B cell (primary cell): ENCODE results near the gene ROR2. TPM values are rescaled to one million over a fixed set of nuclear protein-coding genes. Genes with fewer than 3 reads are reported as not detected.

Source experiments
- ATAC-seq: fragments of 200-7000 bp; cut with Tn5 transposase; one replicate; pipeline ENCODE4 v1.10.0; 2021; ENCODE audit warnings: low read depth, mild to moderate bottlenecking, moderate number of reproducible peaks, moderate library complexity
- CTCF ChIA-PET: fragments of 350-600 bp; sonication (Branson Sonifier 250); formaldehyde crosslinking; loops from one replicate; lab custom pipeline; 2021; ENCODE audit warnings: antibody characterized with exemption, inconsistent platforms; lab: Charles Lee
- POLR2A ChIA-PET: fragments of 350-600 bp; sonication (Branson Sonifier 250); formaldehyde crosslinking; loops from one replicate; lab custom pipeline; 2021; ENCODE audit warnings: antibody characterized with exemption; lab: Charles Lee
- DNase-seq: peaks from one replicate; pipeline ENCODE4 v3.0.0; 2013
- H2AFZ ChIP-seq: 2 replicates; pipeline ENCODE4 v1.6.1; 2012; ENCODE audit warnings: mild to moderate bottlenecking, low read depth, low read length; ENCODE audit not compliant: insufficient read depth, poor library complexity, severe bottlenecking
- H3K27ac ChIP-seq, 2 donors: 1 replicate in 1 of 2; 2 replicates in 1 of 2; pipeline ENCODE4 v1.5.1; 2012 to 2013; ENCODE audit warnings: low read length in 2 of 2, mild to moderate bottlenecking in 2 of 2, moderate library complexity in 1 of 2
- H3K27me3 ChIP-seq, 4 experiments: fragments of 200-600 bp in 1 of 4; sonication (generic) in 1 of 4; replicated peaks in 1 of 4; 1 replicate in 2 of 4; 2 replicates in 2 of 4; pipeline versions ENCODE4 v1.6.1 to v1.7.0; 2013 to 2016; ENCODE audit warnings: low read length in 3 of 4, mild to moderate bottlenecking in 2 of 4, mixed read lengths in 1 of 4, moderate library complexity in 1 of 4; ENCODE audit not compliant: insufficient read depth in 4 of 4, control insufficient read depth in 3 of 4; ENCODE audit errors: control extremely low read depth in 1 of 4
- H3K36me3 ChIP-seq, 2 experiments: replicated peaks in 1 of 2; 1 replicate in 1 of 2; 2 replicates in 1 of 2; pipeline versions ENCODE4 v1.6.1 to v1.7.1; 2013; ENCODE audit warnings: low read length in 1 of 2; ENCODE audit not compliant: insufficient read depth in 2 of 2, control insufficient read depth in 1 of 2; ENCODE audit errors: control extremely low read depth in 1 of 2, extremely low read depth in 1 of 2
- H3K4me1 ChIP-seq, 2 donors: fragments of 200-600 bp in 1 of 2; sonication (generic) in 1 of 2; 1 replicate in 1 of 2; 2 replicates in 1 of 2; pipeline versions ENCODE4 v1.5.1 to v1.6.1; 2013 to 2017; ENCODE audit warnings: low read length in 2 of 2; ENCODE audit not compliant: control insufficient read depth in 2 of 2, insufficient read depth in 2 of 2
- H3K4me2 ChIP-seq: replicated peaks from 2 replicates; pipeline ENCODE3; 2012; ENCODE audit warnings: mild to moderate bottlenecking, low read depth, low read length; ENCODE audit not compliant: poor library complexity, severe bottlenecking
- H3K4me3 ChIP-seq, 5 experiments: fragments of 200-600 bp in 1 of 5; sonication (generic) in 1 of 5; 1 replicate in 3 of 5; 2 replicates in 2 of 5; pipeline versions ENCODE4 v1.5.1 to v1.7.0; 2011 to 2016; ENCODE audit warnings: low read length in 4 of 5, mild to moderate bottlenecking in 4 of 5, low read depth in 2 of 5, control low read depth in 1 of 5, moderate library complexity in 1 of 5; ENCODE audit not compliant: insufficient read depth in 1 of 5; ENCODE audit errors: control extremely low read depth in 1 of 5, extremely low read depth in 1 of 5
- H3K79me2 ChIP-seq: fragments of 200-600 bp; sonication (generic); one replicate; pipeline ENCODE4 v1.6.0; 2016; ENCODE audit warnings: low read length; ENCODE audit not compliant: control insufficient read depth, insufficient read depth
- H3K9ac ChIP-seq: fragments of 200-600 bp; sonication (generic); 2 replicates; pipeline ENCODE4 v1.6.1; 2017; ENCODE audit warnings: mild to moderate bottlenecking, low read length, moderate library complexity
- H3K9me3 ChIP-seq, 3 donors: one replicate each; pipeline versions ENCODE4 v1.6.1 to v1.7.1; 2013; ENCODE audit warnings: low read length in 2 of 3; ENCODE audit not compliant: control insufficient read depth in 2 of 3, insufficient read depth in 1 of 3; ENCODE audit errors: control extremely low read depth in 1 of 3
- H4K20me1 ChIP-seq: 2 replicates; pipeline ENCODE4 v1.6.0; 2012; ENCODE audit warnings: mild to moderate bottlenecking, low read length; ENCODE audit not compliant: insufficient read depth, control insufficient read depth, poor library complexity, severe bottlenecking
- H3K27ac Mint-ChIP-seq: one replicate; pipeline ENCODE4 v1.8.0; 2021; ENCODE audit warnings: mixed read lengths
- H3K27me3 Mint-ChIP-seq: one replicate; pipeline ENCODE4 v1.8.0; 2021; ENCODE audit warnings: mixed read lengths
- H3K4me1 Mint-ChIP-seq: one replicate; pipeline ENCODE4 v1.8.0; 2021; ENCODE audit warnings: mixed read lengths
- H3K4me3 Mint-ChIP-seq: one replicate; pipeline ENCODE4 v1.8.0; 2021; ENCODE audit warnings: mixed read lengths
- H3K9me3 Mint-ChIP-seq: one replicate; pipeline ENCODE4 v1.8.0; 2022; ENCODE audit warnings: mixed read lengths; ENCODE audit not compliant: insufficient read depth
- EZH2 ChIP-seq: IDR thresholded peaks from 2 replicates; pipeline ENCODE4 v1.6.1; 2012; ENCODE audit warnings: borderline replicate concordance, low read depth, mild to moderate bottlenecking, moderate library complexity, low read length; ENCODE audit not compliant: insufficient read depth, poor library complexity, severe bottlenecking
- WGBS: methylation state at CpG from one replicate; pipeline ENCODE4 v1.1.5; 2013; ENCODE audit warnings: missing lambda C conversion rate; ENCODE audit not compliant: insufficient coverage; 5-methylcytosine and 5-hydroxymethylcytosine counted together
- intact Hi-C: fragments of 100-400 bp; cut with micrococcal nuclease; formaldehyde crosslinking; loops from one replicate; pipeline ENCODE4 v1.10.0; 2022
- polyA plus RNA-seq: library from polyadenylated mRNA; depleted of rRNA; stranded (reverse); fragments of >200 nt; gene quantifications from 2 replicates; pipeline ENCODE4 v1.2.3, GENCODE V29; 2012
- total RNA-seq, 2 donors: library from RNA; stranded (reverse); fragments of 120-200 nt in 1 of 2; gene quantifications; 1 replicate in 1 of 2; 2 replicates in 1 of 2; pipeline versions ENCODE4 v1.2.3 to v1.2.4, GENCODE V29; 2013 to 2022
- TF ChIP-seq, protein P1 (sequence below): fragments of 200-600 bp; IDR thresholded peaks from one replicate; pipeline ENCODE4 v1.8.0; 2022; ENCODE audit warnings: antibody characterized with exemption, mild to moderate bottlenecking

ROR2 gene
- total and polyA plus RNA-seq, 2 donors (not counting 1 experiment from before 2014, with no cell fraction given) = 0.21 to 0.49 TPM

DNA sequence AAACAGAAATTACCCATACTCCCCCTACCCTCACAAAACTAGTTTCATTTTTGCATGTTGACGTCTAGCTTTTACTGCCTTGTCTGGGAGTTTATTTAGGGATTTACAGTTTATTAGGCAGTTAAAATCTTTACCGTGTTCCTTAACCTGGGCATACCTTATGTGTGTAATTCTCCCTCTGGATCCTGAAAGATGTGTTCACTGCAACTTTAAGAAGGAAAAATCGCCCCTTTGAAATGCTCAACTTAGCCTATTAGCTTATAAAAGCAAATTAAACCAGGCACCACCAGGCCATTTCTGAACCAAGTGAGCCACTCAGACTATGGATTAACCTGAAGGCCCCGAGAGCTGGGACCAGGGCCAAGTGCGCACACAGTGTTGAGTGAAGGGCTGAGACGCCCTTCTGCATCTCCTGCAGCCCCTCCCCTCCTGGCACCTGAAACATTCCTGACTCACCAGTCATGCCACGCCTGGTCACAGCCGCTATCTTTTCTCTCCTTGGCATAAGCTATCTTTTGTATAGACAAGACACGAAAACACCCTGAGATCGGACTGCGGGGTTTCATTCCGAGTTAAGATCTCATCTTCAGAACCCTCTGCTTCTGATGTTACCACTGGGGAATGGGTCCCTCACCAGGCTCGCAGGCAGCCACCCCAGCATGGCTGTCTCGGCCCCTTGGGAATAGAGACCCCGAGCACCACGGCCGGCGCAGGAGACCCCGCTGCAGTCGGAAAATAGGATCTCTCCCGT, 111.9 kb downstream of the ROR2 start:
- WGBS = 80% methylated on average over 21 of the region's 21 CpGs
- Histone ChIP-seq H4K20me1 (no peaks in the 10 kb centered on the region), H3K36me3 (no peaks in the 10 kb centered on the region), H2AFZ (peak overlapping the region; percentile 38), H3K9ac (no peak overlapping the region), H3K4me3 (no peak overlapping the region), H3K27ac (no peak overlapping the region), H3K9me3 (no peaks in the 10 kb centered on the region), H3K4me1 (peaks cover 5 to 20% of the 10 kb centered on the region in 2 donors), H3K27me3 (peaks cover 0 to 6% (median 3%) of the 10 kb centered on the region in 4 experiments), H3K4me2 (no peak overlapping the region), H3K79me2 (no peaks in the 10 kb centered on the region)
- no peak for DNase-seq
- Mint-ChIP-seq H3K27me3 (peaks cover 38% of the 10 kb centered on the region), H3K9me3 (no peaks in the 10 kb centered on the region), H3K4me1 (peaks cover 28% of the 10 kb centered on the region), H3K27ac (no peak overlapping the region), H3K4me3 (no peak overlapping the region)
- POLR2A ChIA-PET = no interaction called here
- no peak for ATAC-seq
- CTCF ChIA-PET = no interaction called here
- TF ChIP-seq, protein P1, sequence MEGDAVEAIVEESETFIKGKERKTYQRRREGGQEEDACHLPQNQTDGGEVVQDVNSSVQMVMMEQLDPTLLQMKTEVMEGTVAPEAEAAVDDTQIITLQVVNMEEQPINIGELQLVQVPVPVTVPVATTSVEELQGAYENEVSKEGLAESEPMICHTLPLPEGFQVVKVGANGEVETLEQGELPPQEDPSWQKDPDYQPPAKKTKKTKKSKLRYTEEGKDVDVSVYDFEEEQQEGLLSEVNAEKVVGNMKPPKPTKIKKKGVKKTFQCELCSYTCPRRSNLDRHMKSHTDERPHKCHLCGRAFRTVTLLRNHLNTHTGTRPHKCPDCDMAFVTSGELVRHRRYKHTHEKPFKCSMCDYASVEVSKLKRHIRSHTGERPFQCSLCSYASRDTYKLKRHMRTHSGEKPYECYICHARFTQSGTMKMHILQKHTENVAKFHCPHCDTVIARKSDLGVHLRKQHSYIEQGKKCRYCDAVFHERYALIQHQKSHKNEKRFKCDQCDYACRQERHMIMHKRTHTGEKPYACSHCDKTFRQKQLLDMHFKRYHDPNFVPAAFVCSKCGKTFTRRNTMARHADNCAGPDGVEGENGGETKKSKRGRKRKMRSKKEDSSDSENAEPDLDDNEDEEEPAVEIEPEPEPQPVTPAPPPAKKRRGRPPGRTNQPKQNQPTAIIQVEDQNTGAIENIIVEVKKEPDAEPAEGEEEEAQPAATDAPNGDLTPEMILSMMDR = no peak
- no peak for TF ChIP-seq EZH2
- intact Hi-C loops = no loop called here

DNA sequence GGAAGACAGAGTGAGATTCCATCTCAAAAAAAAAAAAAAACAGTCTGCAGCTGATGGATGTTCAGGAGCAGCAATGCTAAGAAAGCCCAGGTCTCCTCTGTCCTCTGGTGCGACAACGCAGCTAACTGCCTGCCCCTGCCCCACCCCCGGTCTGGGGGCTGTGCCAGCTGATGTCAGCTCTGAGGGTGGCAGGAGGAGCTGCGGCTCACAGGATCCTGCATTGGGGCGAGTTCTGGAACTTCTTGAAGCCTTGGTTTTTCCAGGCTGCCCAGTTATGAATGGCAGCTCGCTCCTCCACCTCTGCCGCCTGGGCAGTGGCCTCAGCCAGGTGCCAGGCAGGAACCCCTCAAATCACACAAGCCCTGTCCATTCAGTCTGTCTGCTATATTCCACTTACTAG, 113.5 kb downstream of the ROR2 start:
- Mint-ChIP-seq H3K27ac (no peak overlapping the region), H3K9me3 (no peaks in the 10 kb centered on the region), H3K27me3 (peaks cover 29% of the 10 kb centered on the region), H3K4me1 (peaks cover 25% of the 10 kb centered on the region), H3K4me3 (no peak overlapping the region)
- H3K9ac ChIP-seq = no peak overlapping the region
- POLR2A ChIA-PET = no interaction called here
- peaks cover 0 to 6% (median under 1%) of the 10 kb centered on the region in 4 experiments for H3K27me3 ChIP-seq
- no peaks in the 10 kb centered on the region for H3K36me3 ChIP-seq
- ATAC-seq = no peak
- no peaks in the 10 kb centered on the region for H3K9me3 ChIP-seq
- CTCF ChIA-PET = no interaction called here
- intact Hi-C loops = no loop called here
- H3K4me1 ChIP-seq = peaks cover 5 to 13% of the 10 kb centered on the region in 2 donors
- no peak overlapping the region for H3K4me2 ChIP-seq
- H2AFZ ChIP-seq = no peak overlapping the region
- no peaks in the 10 kb centered on the region for H4K20me1 ChIP-seq
- no peak overlapping the region for H3K27ac ChIP-seq
- no peak for DNase-seq
- WGBS = 91% methylated on average over 5 of the region's 7 CpGs
- no peak overlapping the region for H3K4me3 ChIP-seq
- no peaks in the 10 kb centered on the region for H3K79me2 ChIP-seq
- TF ChIP-seq, protein P1 = no peak
- TF ChIP-seq EZH2 = no peak
